ENCODE data around the gene MDC1. TPM values are rescaled to one million over a fixed set of nuclear protein-coding genes. Genes with fewer than 3 reads are reported as not detected.

The MDC1 gene
- total and polyA plus RNA-seq, 12 donors: 11.2 to 21.7 (median 19.4) TPM

GRCh38 chr6:30732237-30732943 lies 15.3 kb upstream of the MDC1 start:
- 91 to 94% methylated on average over 12 of the region's 12 CpGs for WGBS, 2 donors
- ATAC-seq (no peak), DNase-seq (no peak)
- Histone ChIP-seq H3K27me3 (no peaks in the 10 kb centered on the region), H3K4me3 (no peak overlapping the region), H3K9me3 (no peaks in the 10 kb centered on the region), H3K27ac (no peak overlapping the region), H3K36me3 (peaks cover 0 to 100% (median 61%) of the 10 kb centered on the region in 9 donors), H3K4me1 (peaks cover 6 to 40% (median 31%) of the 10 kb centered on the region in 9 donors)
- TF ChIP-seq CTCF (IDR thresholded peaks at IDR 0.05): no peak
- intact Hi-C loops (cut with DNase I): loop anchor here in 2 of 10 donors (10.0 kb wide), 2 partner anchors 92 to 152 kb away; partner anchors contain the start of gene DDR1 (in 1 of the 2)

GRCh38 chr6:30730601-30731435 lies 13.7 kb upstream of the MDC1 start:
- peak; percentile 56 to 83 (median 81) for ATAC-seq
- Histone ChIP-seq H3K27ac (peak overlapping the region in 5 of 10 donors; percentile 7 to 64 (median 10)), H3K36me3 (peaks cover 0 to 100% (median 60%) of the 10 kb centered on the region in 9 donors), H3K27me3 (no peaks in the 10 kb centered on the region), H3K4me3 (no peak overlapping the region), H3K9me3 (no peaks in the 10 kb centered on the region), H3K4me1 (peaks cover 6 to 27% (median 16%) of the 10 kb centered on the region in 9 donors)
- 41 to 44% methylated on average over 30 of the region's 30 CpGs for WGBS, 2 donors
- DNase-seq: peak; percentile 70 to 71
- intact Hi-C loops (cut with DNase I): loop anchor here in 2 of 10 donors (10.0 kb wide), 2 partner anchors 94 to 154 kb away; partner anchors contain the start of gene DDR1 (in 1 of the 2)
- TF ChIP-seq CTCF (IDR thresholded peaks at IDR 0.05): peak; percentile 41 to 72 (median 63)

GRCh38 chr6:30727920-30728553 lies 11.0 kb upstream of the MDC1 start:
- H3K36me3 ChIP-seq: peaks cover 0 to 100% (median 57%) of the 10 kb centered on the region in 9 donors
- peaks cover 6 to 50% (median 37%) of the 10 kb centered on the region in 9 donors for H3K4me1 ChIP-seq
- no peak for DNase-seq
- TF ChIP-seq CTCF (IDR thresholded peaks at IDR 0.05): no peak
- H3K27ac ChIP-seq: peak overlapping the region in 1 of 10 donors; percentile 34
- no peaks in the 10 kb centered on the region for H3K27me3 ChIP-seq
- no peak for ATAC-seq
- no peaks in the 10 kb centered on the region for H3K9me3 ChIP-seq
- intact Hi-C loops (cut with DNase I): loop anchor here in 5 of 10 donors (5.0 to 10.0 kb wide), 4 partner anchors 147 to 246 kb away; partner anchors contain the start of genes GNL1 (in 2 of the 5), PRR3 (in 2 of the 5) and HLA-E (in 1 of the 5)
- no peak overlapping the region for H3K4me3 ChIP-seq
- 64 to 70% methylated on average over 7 of the region's 7 CpGs for WGBS, 2 donors

Data from heart right ventricle (tissue), 16 donors.